Karpas-422 (cell line): Measurements from ENCODE around the gene TUBA3C. TPM values are rescaled to one million over a fixed set of nuclear protein-coding genes. Genes with fewer than 3 reads are reported as not detected.

ENCODE experiments used
- DNase-seq: peaks from one replicate; pipeline ENCODE4 v3.0.0-alpha.2; 2015
- H2AFZ ChIP-seq: fragments of 200-600 bp; sonication (generic); 2 replicates; pipeline ENCODE4 v1.6.1; 2014; ENCODE audit warnings: antibody characterized with exemption, low read length, mixed read lengths
- H3K27ac ChIP-seq: fragments of 200-600 bp; sonication (generic); 2 replicates; pipeline ENCODE4 v1.5.1; 2014; ENCODE audit warnings: mild to moderate bottlenecking, low read length, moderate library complexity
- H3K27me3 ChIP-seq: fragments of 200-600 bp; sonication (generic); 2 replicates; pipeline ENCODE4 v1.6.1; 2014; ENCODE audit warnings: low read length, mixed read lengths
- H3K36me3 ChIP-seq: fragments of 200-600 bp; sonication (generic); 2 replicates; pipeline ENCODE4 v1.6.1; 2014; ENCODE audit warnings: low read length, mixed read lengths; ENCODE audit not compliant: insufficient read depth
- H3K4me1 ChIP-seq: fragments of 200-600 bp; sonication (generic); 2 replicates; pipeline ENCODE4 v1.6.1; 2014; ENCODE audit warnings: mild to moderate bottlenecking, low read length, mixed read lengths
- H3K4me2 ChIP-seq: fragments of 200-600 bp; sonication (generic); 2 replicates; pipeline ENCODE4 v1.6.1; 2014; ENCODE audit warnings: low read length, low read depth, mild to moderate bottlenecking; ENCODE audit not compliant: poor library complexity, severe bottlenecking
- H3K4me3 ChIP-seq: fragments of 200-600 bp; sonication (generic); 2 replicates; pipeline ENCODE4 v1.5.1; 2014; ENCODE audit warnings: mild to moderate bottlenecking, antibody characterized with exemption, low read length, mixed read lengths
- H3K79me2 ChIP-seq: fragments of 200-600 bp; sonication (generic); 2 replicates; pipeline ENCODE4 v1.6.1; 2014; ENCODE audit warnings: mild to moderate bottlenecking, low read length, mixed read lengths
- H3K9ac ChIP-seq: fragments of 200-600 bp; sonication (generic); 2 replicates; pipeline ENCODE4 v1.6.0; 2014; ENCODE audit warnings: low read length
- H3K9me2 ChIP-seq: fragments of 200-600 bp; sonication (generic), shearing (Covaris generic); replicated peaks from 2 replicates; pipeline ENCODE4 v1.6.0; 2014; ENCODE audit warnings: mild to moderate bottlenecking, low read length, moderate library complexity; ENCODE audit not compliant: insufficient read depth
- H3K9me3 ChIP-seq: fragments of 300-700, 200-600 bp; sonication (generic); 2 replicates; pipeline ENCODE4 v1.6.1; 2014; ENCODE audit warnings: low read length, mixed read lengths
- H4K20me1 ChIP-seq: fragments of 200-600 bp; sonication (generic); 2 replicates; pipeline ENCODE4 v1.6.1; 2014; ENCODE audit warnings: mild to moderate bottlenecking, antibody characterized with exemption, low read length, low read depth; ENCODE audit not compliant: insufficient read depth
- small RNA-seq: library from RNA; depleted of rRNA; stranded (forward); fragments of <200 nt; gene quantifications from one replicate; pipeline ENCODE3, GENCODE V24; 2014
- total RNA-seq: library from RNA; depleted of rRNA; stranded (reverse); fragments of >200 nt; shearing (Covaris generic); gene quantifications from 2 replicates; pipeline ENCODE4 v1.2.3, GENCODE V29; 2014; ENCODE audit warnings: low replicate concordance

The TUBA3C gene
- total RNA-seq, 1 experiment from 2014 or later = not detected

DNA sequence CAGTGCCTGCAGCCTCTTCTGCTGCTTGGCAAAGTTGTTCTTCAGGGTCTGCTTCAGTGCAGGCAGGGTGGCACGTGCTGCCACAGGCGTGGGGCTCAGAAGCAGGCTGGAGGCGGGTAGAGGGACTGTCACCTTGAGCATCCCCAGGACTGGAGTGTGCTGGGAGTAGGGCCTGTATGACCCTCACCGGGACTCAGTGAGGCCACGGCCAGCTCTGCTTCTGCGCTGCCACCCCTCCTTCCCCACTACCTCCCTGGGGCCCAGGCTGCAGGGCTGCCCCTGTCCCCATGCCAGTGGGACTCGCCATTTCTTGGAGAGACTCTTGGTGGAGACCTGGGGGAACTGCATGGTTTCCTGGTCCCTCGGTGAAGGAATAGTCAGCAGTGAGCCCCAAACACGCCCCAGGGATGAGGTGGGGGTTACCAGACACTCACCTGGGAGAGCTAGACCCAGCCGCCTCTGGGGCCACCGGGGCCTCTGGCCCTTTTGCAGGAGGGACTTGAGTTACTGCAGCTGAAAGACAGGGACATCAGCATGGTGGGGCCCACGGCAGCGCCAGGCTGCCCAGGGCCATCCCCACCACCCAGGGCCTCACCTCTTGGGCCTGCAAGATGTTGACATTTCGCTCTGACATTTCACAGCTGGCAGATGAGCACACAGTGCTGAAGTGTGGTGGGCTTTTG, 29.9 kb downstream of the TUBA3C start:
- H2AFZ ChIP-seq = no peak overlapping the region
- no peak overlapping the region for H3K4me3 ChIP-seq
- H3K79me2 ChIP-seq = no peaks in the 10 kb centered on the region
- no peak for DNase-seq
- no peaks in the 10 kb centered on the region for H4K20me1 ChIP-seq
- H3K4me1 ChIP-seq = no peaks in the 10 kb centered on the region
- no peak overlapping the region for H3K27ac ChIP-seq
- no peaks in the 10 kb centered on the region for H3K9me2 ChIP-seq
- H3K36me3 ChIP-seq = no peaks in the 10 kb centered on the region; the same call in 1 of the 2 replicates
- no peaks in the 10 kb centered on the region for H3K27me3 ChIP-seq
- H3K9ac ChIP-seq = no peak overlapping the region
- H3K4me2 ChIP-seq = no peak overlapping the region
- peaks cover 3% of the 10 kb centered on the region; the same call in 1 of the 2 replicates for H3K9me3 ChIP-seq

- H2AFZ ChIP-seq = no peak overlapping the region
These were observed 30.9 kb downstream of the TUBA3C start for GRCh38 chr13:19150712-19151228.

DNA sequence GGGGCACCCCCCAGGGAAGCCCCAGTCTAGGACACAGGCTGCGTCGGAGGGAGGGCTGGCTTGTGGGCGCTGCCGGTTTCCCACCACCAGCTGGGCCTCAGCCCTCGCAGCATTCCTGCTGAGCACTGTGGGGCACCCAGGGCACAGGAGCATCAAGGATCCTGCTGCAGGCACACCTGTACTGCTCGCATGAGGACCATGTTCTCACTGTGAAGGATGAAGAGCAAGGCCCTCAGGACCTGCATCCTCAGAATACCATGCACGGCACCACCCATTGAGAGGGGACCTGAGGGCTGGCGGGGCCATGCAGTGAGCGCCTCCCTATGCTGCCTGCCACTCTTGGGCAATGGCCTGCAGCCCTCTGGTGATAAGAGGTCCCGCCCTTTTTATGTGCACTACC, 31.4 kb downstream of the TUBA3C start:
- no peaks in the 10 kb centered on the region for H3K27me3 ChIP-seq
- H3K9me3 ChIP-seq = peaks cover 7% of the 10 kb centered on the region
- no peak overlapping the region for H2AFZ ChIP-seq
- no peaks in the 10 kb centered on the region; the same call in 1 of the 2 replicates for H3K36me3 ChIP-seq
- no peaks in the 10 kb centered on the region for H3K9me2 ChIP-seq
- no peaks in the 10 kb centered on the region for H3K79me2 ChIP-seq
- H3K4me2 ChIP-seq = no peak overlapping the region
- H3K4me1 ChIP-seq = no peaks in the 10 kb centered on the region
- no peak overlapping the region for H3K9ac ChIP-seq
- no peak overlapping the region for H3K27ac ChIP-seq
- H3K4me3 ChIP-seq = no peak overlapping the region
- no peaks in the 10 kb centered on the region for H4K20me1 ChIP-seq
- DNase-seq = no peak

More at GRCh38 chr13:19150712-19151228, 30.9 kb downstream of the TUBA3C start:
- Histone ChIP-seq H3K27me3 (no peaks in the 10 kb centered on the region), H3K9ac (no peak overlapping the region), H3K36me3 (no peaks in the 10 kb centered on the region; the same call in 1 of the 2 replicates), H3K4me1 (no peaks in the 10 kb centered on the region), H4K20me1 (no peaks in the 10 kb centered on the region), H3K79me2 (no peaks in the 10 kb centered on the region), H3K9me2 (no peaks in the 10 kb centered on the region), H3K9me3 (peaks cover 6% of the 10 kb centered on the region), H3K4me3 (no peak overlapping the region), H3K4me2 (no peak overlapping the region), H3K27ac (no peak overlapping the region)
- DNase-seq = no peak

- no peak overlapping the region for H3K9ac ChIP-seq
- H3K27ac ChIP-seq = no peak overlapping the region
- H2AFZ ChIP-seq = no peak overlapping the region
- peaks cover 13% of the 10 kb centered on the region for H3K9me3 ChIP-seq
- no peaks in the 10 kb centered on the region for H4K20me1 ChIP-seq
- no peak overlapping the region for H3K4me2 ChIP-seq
- H3K4me1 ChIP-seq = no peaks in the 10 kb centered on the region
- H3K9me2 ChIP-seq = no peaks in the 10 kb centered on the region
- DNase-seq = no peak
- H3K4me3 ChIP-seq = no peak overlapping the region
- H3K79me2 ChIP-seq = no peaks in the 10 kb centered on the region
- no peaks in the 10 kb centered on the region; the same call in 1 of the 2 replicates for H3K36me3 ChIP-seq
- H3K27me3 ChIP-seq = no peaks in the 10 kb centered on the region
These were observed 33.1 kb downstream of the TUBA3C start for GRCh38 chr13:19148561-19148960.

Small RNAs within 50 kb of the gene (small RNA-seq; reads per million reads assigned to genes)
- not detected for gene AL139327.4
